ENCODE results near the gene JAG1. TPM values are rescaled to one million over a fixed set of nuclear protein-coding genes. Genes with fewer than 3 reads are reported as not detected.

Gene JAG1
- total RNA-seq, 4 donors from 2014 or later = 93.1 to 133 (median 112) TPM

GRCh38 chr20:10654250-10654610 is 19.6 kb downstream of the JAG1 start:
- peaks cover 0 to 48% (median 5%) of the 10 kb centered on the region in 3 donors for H3K36me3 ChIP-seq
- H3K27me3 ChIP-seq = no peaks in the 10 kb centered on the region
- no peak for DNase-seq (ENCODE audit: low spot score in 2 of 2)
- H3K4me3 ChIP-seq = peak overlapping the region in 2 of 4 donors; percentile 8 to 41
- no peaks in the 10 kb centered on the region for H3K9me3 ChIP-seq
- TF ChIP-seq POLR2A (IDR thresholded peaks at IDR 0.05) (no peak), CTCF (IDR thresholded peaks at IDR 0.05) (no peak)
- peaks cover 0 to 77% (median 29%) of the 10 kb centered on the region in 4 donors for H3K4me1 ChIP-seq
- peak overlapping the region; percentile 55 to 80 (median 68) for H3K27ac ChIP-seq

- Histone ChIP-seq H3K27me3 (no peaks in the 10 kb centered on the region), H3K4me3 (peak overlapping the region; percentile 8 to 41 (median 14)), H3K36me3 (peaks cover 0 to 53% (median 5%) of the 10 kb centered on the region in 3 donors), H3K27ac (peak overlapping the region; percentile 55 to 80 (median 68)), H3K4me1 (peaks cover 0 to 78% (median 29%) of the 10 kb centered on the region in 4 donors), H3K9me3 (no peaks in the 10 kb centered on the region)
- DNase-seq (ENCODE audit: low spot score in 2 of 2) = no peak
- no peak for TF ChIP-seq CTCF (IDR thresholded peaks at IDR 0.05)
- WGBS, 2 donors = 25 to 31% methylated on average over 13 of the region's 13 CpGs
Observed at GRCh38 chr20:10653599-10654249, 20.1 kb downstream of the JAG1 start.

GRCh38 chr20:10652660-10653261 is 21.0 kb downstream of the JAG1 start:
- 24 to 32% methylated on average over 9 of the region's 9 CpGs for WGBS, 2 donors
- H3K4me1 ChIP-seq = peaks cover 0 to 83% (median 29%) of the 10 kb centered on the region in 4 donors
- H3K27me3 ChIP-seq = no peaks in the 10 kb centered on the region
- H3K9me3 ChIP-seq = no peaks in the 10 kb centered on the region
- peak overlapping the region; percentile 37 to 80 (median 64) for H3K27ac ChIP-seq
- H3K4me3 ChIP-seq = peak overlapping the region in 3 of 4 donors; percentile 8 to 41 (median 15)
- peaks cover 0 to 55% (median 2%) of the 10 kb centered on the region in 3 donors for H3K36me3 ChIP-seq
- TF ChIP-seq EP300 (IDR thresholded peaks at IDR 0.05) (peak in 1 of 2 donors; percentile 26), CTCF (IDR thresholded peaks at IDR 0.05) (no peak)
- no peak for DNase-seq (ENCODE audit: low spot score in 2 of 2)

GRCh38 chr20:10652185-10652584 is 21.6 kb downstream of the JAG1 start:
- H3K4me1 ChIP-seq = peaks cover 0 to 80% (median 29%) of the 10 kb centered on the region in 4 donors
- H3K36me3 ChIP-seq = peaks cover 0 to 56% (median 2%) of the 10 kb centered on the region in 3 donors
- DNase-seq (ENCODE audit: low spot score in 2 of 2) = no peak
- TF ChIP-seq CTCF (IDR thresholded peaks at IDR 0.05) (no peak), EP300 (IDR thresholded peaks at IDR 0.05) (no peak), POLR2A (IDR thresholded peaks at IDR 0.05) (no peak)
- peak overlapping the region; percentile 37 to 80 (median 64) for H3K27ac ChIP-seq
- no peaks in the 10 kb centered on the region for H3K9me3 ChIP-seq
- no peak overlapping the region for H3K4me3 ChIP-seq
- 65 to 80% methylated on average over 9 of the region's 9 CpGs for WGBS, 2 donors
- no peaks in the 10 kb centered on the region for H3K27me3 ChIP-seq

- Histone ChIP-seq H3K4me3 (no peak overlapping the region), H3K27me3 (no peaks in the 10 kb centered on the region), H3K9me3 (no peaks in the 10 kb centered on the region), H3K27ac (peak overlapping the region in 3 of 4 donors; percentile 37 to 80 (median 73)), H3K36me3 (peaks cover 0 to 63% (median 5%) of the 10 kb centered on the region in 3 donors), H3K4me1 (peaks cover 0 to 78% (median 29%) of the 10 kb centered on the region in 4 donors)
- TF ChIP-seq CTCF (IDR thresholded peaks at IDR 0.05) (no peak), EP300 (IDR thresholded peaks at IDR 0.05) (no peak), POLR2A (IDR thresholded peaks at IDR 0.05) (no peak)
- peak in 1 of 2 donors; percentile 49 for DNase-seq (ENCODE audit: low spot score in 2 of 2)
- 52 to 57% methylated on average over 15 of the region's 15 CpGs for WGBS, 2 donors
Observed at GRCh38 chr20:10651227-10651990, 22.4 kb downstream of the JAG1 start.
